Activated naive CD8-positive, alpha-beta T cell treated with anti-CD3 and anti-CD28 coated beads, Interleukin-2, amount 50 U/mL, for 16 hours (primary cell): Measurements from ENCODE around the gene MEIOSIN.
A peak's percentile ranks its signal among the peaks of the same experiment; 100 is the strongest.

Experiments used
- DNase-seq: peaks from one replicate; pipeline ENCODE4 v3.0.0-alpha.2; 2020; ENCODE audit warnings: low read depth, low spot score

Gene MEIOSIN

DNA sequence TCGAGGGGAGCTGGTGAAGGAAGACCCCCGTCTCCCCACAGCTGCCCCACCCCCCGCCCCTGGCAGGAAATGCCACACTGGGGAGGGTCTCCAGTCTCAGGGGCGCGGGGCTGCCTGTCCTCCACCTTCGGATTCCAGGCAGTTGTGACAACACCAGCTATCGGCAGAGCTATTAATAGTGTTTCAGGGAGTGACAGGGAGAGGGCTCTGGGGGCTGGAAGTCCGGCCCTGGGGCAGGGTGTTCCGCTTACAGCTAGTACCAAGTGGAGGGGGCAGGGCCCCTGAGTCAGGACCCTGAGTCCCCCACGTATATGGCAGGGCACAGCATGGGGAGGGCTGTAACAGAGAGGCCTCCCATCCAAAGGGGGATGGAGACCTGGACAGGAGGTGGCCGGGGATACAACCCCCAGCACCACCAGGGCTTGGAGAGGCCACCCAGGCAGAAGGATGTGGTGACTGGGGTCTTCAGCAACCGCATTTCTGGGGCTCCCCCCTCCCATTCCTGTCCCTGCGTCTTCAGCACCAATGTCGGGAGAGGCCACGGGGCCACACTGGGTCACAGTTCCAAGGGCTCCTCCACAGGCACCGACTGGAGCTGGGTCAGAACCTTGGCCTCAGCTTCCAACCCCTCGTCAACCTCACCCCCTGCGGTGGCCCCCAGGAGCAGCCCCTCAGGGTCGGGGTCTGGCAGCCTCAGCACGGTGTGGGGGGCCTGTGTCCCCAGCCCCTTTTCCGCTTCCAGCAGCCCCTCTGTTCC, 31.9 kb downstream of the MEIOSIN start:
- DNase-seq, result no peak

GRCh38 chr19:45765702-45766295, 32.6 kb downstream of the MEIOSIN start:
- DNase-seq, result no peak

DNA sequence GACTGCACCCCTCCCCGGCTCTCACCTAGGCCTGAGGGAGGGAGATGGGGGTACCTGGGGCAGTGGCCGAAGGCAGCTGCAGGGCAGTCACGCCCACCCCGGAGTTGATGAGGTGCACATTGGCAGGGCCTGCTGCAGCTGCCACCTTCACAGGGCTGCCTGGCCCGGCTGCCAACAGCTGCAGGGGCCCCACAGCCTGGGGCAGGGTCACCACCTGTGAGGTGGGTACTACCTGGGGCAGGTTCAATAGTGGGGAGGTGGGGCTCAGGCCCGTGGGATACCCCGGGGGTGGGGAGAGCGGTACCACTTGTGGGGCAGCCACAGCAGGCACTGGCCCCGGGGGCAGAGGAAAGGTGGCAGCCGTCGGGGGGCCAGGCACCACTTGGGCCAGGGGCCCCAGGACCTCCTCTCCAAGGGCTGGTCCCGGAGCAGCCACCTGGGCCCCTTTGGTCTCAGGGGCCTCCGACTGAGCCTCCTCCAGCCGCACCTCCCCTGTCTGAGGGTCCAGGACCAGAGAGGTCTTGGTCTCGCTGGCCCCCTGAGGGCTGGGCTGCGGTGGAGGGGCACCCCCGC, 33.1 kb downstream of the MEIOSIN start:
- no peak for DNase-seq

DNA sequence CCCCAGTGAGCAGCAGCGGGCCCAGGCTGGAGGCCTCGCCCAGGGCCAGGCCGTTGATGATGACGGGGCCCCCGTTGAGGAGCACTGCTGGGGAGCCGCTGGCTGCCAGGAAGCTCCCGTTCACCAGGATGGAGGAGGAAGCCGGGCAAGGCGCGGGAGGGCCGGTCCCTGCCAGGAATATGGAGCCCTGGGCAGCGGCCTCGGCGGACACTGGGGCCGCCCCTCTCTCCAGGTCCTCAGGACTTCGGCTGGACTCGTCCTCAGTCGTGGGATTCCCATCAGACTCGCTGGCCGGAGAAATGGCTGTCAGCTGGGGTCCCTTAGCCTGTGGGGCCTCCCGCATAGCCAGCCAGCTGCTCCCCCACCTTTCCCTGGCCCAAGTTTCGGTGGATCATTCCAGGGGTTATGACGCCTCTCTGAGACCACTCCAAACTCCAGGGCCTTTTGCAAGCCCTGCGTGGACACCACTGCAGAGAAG, 33.7 kb downstream of the MEIOSIN start:
- DNase-seq, result no peak

DNA sequence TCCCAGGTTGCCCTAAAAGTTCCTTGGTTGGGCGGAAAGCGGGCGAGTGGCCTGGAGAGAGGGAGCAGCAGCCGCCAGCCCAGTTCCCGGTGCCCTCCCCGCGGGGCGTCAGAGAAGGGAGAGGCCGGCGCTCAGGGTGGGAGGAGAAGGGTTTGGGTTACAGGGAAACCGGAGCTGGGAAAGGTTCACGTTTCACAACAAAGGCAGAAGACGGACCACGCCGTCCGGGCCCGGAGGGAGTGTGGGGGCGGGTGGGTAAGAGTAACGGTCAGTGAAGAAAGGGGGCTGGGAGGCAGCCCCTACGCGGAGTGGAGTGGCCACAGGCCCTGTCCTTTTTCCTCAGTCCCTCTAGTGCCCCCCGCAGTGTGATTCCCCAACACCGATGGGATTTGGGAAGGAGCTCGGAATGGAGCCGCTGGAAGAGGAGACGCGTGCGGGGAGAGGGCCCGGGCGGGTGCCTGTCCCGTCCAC, 34.2 kb downstream of the MEIOSIN start:
- DNase-seq, result no peak

DNA sequence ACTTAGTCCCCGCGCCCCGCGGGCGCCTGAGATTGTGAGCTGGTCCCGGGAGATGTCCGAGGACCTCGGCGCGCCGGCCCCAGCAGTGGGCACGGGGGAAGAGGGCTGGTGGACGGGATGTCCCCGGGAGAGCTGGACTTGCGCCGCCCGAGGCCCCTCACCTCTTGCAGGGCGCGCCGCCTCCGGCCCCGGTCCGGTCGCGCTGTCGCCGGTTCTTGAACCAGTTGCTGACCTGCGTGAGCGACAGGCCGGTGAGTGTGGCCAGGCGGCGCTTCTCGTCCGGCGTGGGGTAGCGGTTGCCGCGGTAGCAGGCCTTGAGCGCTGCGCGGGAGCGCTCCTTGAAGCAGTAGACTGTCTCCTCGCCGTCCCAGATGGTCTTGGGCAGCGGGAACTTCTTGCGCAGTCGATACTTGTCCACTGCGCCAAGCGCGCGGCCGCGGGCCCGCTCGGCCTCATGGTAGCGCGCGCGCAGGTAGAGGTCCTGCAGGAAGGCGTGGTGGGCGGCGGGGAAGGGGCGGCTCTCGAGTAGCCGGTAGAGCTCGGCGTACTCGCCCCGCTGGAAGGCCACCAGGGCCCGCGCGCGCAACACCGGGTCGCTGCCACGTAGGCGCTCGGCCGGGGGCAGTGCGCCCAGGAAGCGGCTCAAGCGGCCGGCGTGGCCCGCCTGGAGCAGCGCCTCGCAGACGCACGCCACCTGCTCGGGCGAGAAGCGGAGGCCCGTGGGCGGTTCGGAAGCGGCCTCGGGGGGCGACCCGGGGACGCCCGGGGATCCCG, 34.8 kb downstream of the MEIOSIN start:
- DNase-seq, result no peak

DNA sequence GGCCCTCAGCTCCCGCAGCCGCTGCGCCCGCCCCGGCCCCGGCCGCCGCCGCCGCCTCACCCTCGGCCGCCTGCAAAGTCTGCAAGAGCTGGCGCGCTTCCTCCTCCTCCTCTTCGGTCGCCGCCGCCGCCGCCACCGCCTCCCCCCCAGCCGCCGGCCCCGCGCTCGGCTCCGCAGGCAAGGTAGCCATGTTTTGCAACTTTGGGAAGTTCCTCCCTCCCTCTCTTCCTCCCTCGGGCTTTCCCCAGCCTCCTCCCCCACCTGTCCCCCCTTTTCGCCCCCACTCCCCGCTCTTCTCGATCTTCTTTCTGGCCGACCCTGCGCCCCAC, 35.4 kb downstream of the MEIOSIN start:
- DNase-seq, result no peak

GRCh38 chr19:45768984-45769782, 35.9 kb downstream of the MEIOSIN start, which contains the start of gene SIX5:
TSS of gene SIX5 (minus strand) at chr19:45769252. CDS start at chr19:45768844, 408 bp downstream.
- DNase-seq, result peak; percentile 86

DNA sequence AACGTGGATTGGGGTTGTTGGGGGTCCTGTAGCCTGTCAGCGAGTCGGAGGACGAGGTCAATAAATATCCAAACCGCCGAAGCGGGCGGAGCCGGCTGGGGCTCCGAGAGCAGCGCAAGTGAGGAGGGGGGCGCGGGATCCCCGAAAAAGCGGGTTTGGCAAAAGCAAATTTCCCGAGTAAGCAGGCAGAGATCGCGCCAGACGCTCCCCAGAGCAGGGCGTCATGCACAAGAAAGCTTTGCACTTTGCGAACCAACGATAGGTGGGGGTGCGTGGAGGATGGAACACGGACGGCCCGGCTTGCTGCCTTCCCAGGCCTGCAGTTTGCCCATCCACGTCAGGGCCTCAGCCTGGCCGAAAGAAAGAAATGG, 36.6 kb downstream of the MEIOSIN start:
- no peak for DNase-seq

DNA sequence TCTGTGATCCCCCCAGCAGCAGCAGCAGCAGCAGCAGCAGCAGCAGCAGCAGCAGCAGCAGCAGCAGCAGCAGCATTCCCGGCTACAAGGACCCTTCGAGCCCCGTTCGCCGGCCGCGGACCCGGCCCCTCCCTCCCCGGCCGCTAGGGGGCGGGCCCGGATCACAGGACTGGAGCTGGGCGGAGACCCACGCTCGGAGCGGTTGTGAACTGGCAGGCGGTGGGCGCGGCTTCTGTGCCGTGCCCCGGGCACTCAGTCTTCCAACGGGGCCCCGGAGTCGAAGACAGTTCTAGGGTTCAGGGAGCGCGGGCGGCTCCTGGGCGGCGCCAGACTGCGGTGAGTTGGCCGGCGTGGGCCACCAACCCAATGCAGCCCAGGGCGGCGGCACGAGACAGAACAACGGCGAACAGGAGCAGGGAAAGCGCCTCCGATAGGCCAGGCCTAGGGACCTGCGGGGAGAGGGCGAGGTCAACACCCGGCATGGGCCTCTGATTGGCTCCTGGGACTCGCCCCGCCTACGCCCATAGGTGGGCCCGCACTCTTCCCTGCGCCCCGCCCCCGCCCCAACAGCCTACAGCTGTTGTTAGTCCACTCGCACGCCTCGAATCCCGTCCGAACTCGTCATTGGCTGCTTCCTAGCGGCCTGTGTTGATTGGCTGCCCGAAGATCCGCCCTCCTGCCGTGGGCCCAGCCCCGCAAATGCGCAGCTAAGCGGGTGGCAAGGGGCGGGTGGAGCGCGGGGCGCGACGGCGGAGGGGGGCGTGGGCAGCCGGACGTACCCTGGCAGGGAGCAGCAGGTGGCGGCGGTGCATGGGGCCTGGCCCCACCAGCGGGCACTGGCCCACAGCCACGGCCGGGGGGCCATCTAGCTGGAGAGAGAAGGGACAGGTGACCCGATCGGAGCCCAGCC, 37.2 kb downstream of the MEIOSIN start:
- DNase-seq, result peak; percentile 77

- DNase-seq, result no peak
Measured at GRCh38 chr19:45771311-45771933, 38.2 kb downstream of the MEIOSIN start.

GRCh38 chr19:45772130-45772840, 39.0 kb downstream of the MEIOSIN start:
- no peak for DNase-seq

GRCh38 chr19:45772912-45773311, 39.7 kb downstream of the MEIOSIN start:
- no peak for DNase-seq

GRCh38 chr19:45773384-45773783, 40.1 kb downstream of the MEIOSIN start:
- DNase-seq, result no peak

GRCh38 chr19:45774765-45775164, 41.5 kb downstream of the MEIOSIN start:
- DNase-seq, result no peak

DNA sequence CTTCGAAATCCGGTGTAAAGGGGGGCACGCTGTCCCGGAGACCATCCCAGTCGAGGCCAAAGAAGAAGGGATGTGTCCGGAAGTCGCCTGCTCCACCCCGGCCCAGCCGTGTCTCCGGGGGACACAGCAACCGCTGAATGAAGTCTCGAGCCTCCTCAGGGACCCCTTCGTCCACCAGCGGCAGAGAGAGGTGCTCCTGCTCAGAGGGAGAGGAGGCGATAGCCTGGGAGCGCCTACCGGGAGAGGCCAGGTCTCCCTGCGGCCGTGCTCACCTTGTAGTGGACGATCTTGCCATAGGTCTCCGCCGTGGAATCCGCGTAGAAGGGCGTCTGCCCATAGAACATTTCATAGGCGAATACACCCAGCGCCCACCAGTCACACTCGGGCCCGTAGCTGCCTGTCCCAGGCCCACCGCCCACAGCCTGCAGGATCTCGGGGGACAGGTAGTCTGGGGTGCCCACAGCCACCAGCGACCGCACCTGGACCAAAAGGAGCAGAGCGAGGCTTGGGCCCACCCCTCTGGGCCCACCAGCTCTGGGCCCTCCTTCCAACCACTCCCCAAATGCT, 44.2 kb downstream of the MEIOSIN start:
- no peak for DNase-seq

- no peak for DNase-seq
Measured at GRCh38 chr19:45778010-45778661, 44.9 kb downstream of the MEIOSIN start.
